ENCODE data around the gene AGPAT3. TPM values are rescaled to one million over a fixed set of nuclear protein-coding genes. Genes with fewer than 3 reads are reported as not detected.

The AGPAT3 gene
- total and polyA plus RNA-seq, 2 donors (not counting 1 experiment from before 2014, with no cell fraction given) = 29.4 to 44.9 TPM

DNA sequence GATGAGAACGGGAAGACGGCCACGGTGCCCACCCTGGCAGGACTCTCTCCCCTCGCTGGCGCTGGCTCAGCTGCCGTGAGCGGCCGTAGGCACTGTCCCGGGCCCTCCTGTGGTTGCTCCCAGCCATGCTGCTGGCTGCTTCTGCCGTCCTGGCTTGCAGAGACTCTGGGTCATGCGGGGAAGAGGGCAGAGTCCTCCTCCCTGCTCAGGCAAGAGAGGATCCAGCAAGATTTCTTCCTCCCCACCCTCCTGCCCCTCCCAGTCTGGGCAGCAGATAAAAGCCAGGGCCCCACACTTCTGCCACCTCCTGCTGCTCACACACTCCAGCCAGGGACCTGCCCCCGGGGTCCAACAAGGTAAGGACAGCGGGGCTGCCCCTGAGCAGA lies 60.1 kb downstream of the AGPAT3 start:
- Histone ChIP-seq H3K9ac (ENCODE audit: insufficient read depth, low read length) (no peak overlapping the region), H3K9me3 (ENCODE audit: control insufficient read depth, insufficient read depth, low read depth, low read length) (no peaks in the 10 kb centered on the region), H3K4me1 (ENCODE audit: control insufficient read depth, extremely low read depth, insufficient read depth, low read length) (no peaks in the 10 kb centered on the region), H3K79me2 (ENCODE audit: control insufficient read depth, insufficient read depth, low read length) (peaks cover 4% of the 10 kb centered on the region), H3K27ac (ENCODE audit: insufficient read depth, low read length) (no peak overlapping the region), H2AFZ (ENCODE audit: low read length) (no peak overlapping the region), H3K4me3 (replicated peaks in 1 of 4; ENCODE audit: control extremely low read depth in 1 of 4, insufficient read depth in 1 of 4, low read depth in 3 of 4, low read length in 4 of 4) (no peak overlapping the region), H3K27me3 (ENCODE audit: control insufficient read depth, insufficient read depth, low read length) (no peaks in the 10 kb centered on the region), H4K20me1 (ENCODE audit: control insufficient read depth, extremely low read depth, insufficient read depth, low read length) (no peaks in the 10 kb centered on the region), H3K4me2 (ENCODE audit: extremely low read depth, insufficient read depth, low read length) (no peak overlapping the region), H3K36me3 (ENCODE audit: control insufficient read depth, insufficient read depth, low read length) (peaks cover 2% of the 10 kb centered on the region)
- DNase-seq (ENCODE audit: low read depth in 2 of 2) = no peak
- no peak for TF ChIP-seq EZH2 (IDR thresholded peaks at IDR 0.05; ENCODE audit: low read length, missing control alignments)
- TF ChIP-seq, protein P1, sequence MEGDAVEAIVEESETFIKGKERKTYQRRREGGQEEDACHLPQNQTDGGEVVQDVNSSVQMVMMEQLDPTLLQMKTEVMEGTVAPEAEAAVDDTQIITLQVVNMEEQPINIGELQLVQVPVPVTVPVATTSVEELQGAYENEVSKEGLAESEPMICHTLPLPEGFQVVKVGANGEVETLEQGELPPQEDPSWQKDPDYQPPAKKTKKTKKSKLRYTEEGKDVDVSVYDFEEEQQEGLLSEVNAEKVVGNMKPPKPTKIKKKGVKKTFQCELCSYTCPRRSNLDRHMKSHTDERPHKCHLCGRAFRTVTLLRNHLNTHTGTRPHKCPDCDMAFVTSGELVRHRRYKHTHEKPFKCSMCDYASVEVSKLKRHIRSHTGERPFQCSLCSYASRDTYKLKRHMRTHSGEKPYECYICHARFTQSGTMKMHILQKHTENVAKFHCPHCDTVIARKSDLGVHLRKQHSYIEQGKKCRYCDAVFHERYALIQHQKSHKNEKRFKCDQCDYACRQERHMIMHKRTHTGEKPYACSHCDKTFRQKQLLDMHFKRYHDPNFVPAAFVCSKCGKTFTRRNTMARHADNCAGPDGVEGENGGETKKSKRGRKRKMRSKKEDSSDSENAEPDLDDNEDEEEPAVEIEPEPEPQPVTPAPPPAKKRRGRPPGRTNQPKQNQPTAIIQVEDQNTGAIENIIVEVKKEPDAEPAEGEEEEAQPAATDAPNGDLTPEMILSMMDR (conservative IDR thresholded peaks at IDR 0.05 in 1 of 2, IDR thresholded peaks at IDR 0.05 in 1 of 2; ENCODE audit: low read depth in 1 of 2, low read length in 2 of 2) = no peak

DNA sequence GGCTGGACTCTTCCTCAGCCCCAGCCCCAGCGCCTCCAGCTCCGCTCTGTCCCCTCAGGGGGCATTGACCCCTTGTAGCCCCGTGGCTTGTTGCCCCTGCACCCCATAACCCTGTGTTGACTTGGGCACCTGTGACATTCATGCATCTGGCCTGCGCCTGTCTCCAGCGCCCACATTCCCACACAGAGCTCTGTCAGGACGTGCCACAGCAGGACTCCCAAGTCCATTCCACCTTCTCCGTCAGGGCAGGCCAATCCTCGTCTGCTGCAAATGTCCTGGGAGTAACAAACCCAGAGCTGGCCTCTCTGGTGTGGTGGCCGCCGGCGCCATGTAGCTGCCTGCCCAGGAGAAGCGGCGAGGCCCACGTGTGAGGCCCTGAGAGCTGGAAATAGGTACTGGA lies 60.6 kb downstream of the AGPAT3 start:
- Histone ChIP-seq H3K4me2 (ENCODE audit: extremely low read depth, insufficient read depth, low read length) (no peak overlapping the region), H3K27ac (ENCODE audit: insufficient read depth, low read length) (no peak overlapping the region), H3K36me3 (ENCODE audit: control insufficient read depth, insufficient read depth, low read length) (peaks cover 2% of the 10 kb centered on the region), H3K9ac (ENCODE audit: insufficient read depth, low read length) (no peak overlapping the region), H4K20me1 (ENCODE audit: control insufficient read depth, extremely low read depth, insufficient read depth, low read length) (no peaks in the 10 kb centered on the region), H3K4me3 (replicated peaks in 1 of 4; ENCODE audit: control extremely low read depth in 1 of 4, insufficient read depth in 1 of 4, low read depth in 3 of 4, low read length in 4 of 4) (no peak overlapping the region), H3K79me2 (ENCODE audit: control insufficient read depth, insufficient read depth, low read length) (peaks cover 4% of the 10 kb centered on the region), H3K4me1 (ENCODE audit: control insufficient read depth, extremely low read depth, insufficient read depth, low read length) (no peaks in the 10 kb centered on the region), H2AFZ (ENCODE audit: low read length) (no peak overlapping the region), H3K27me3 (ENCODE audit: control insufficient read depth, insufficient read depth, low read length) (no peaks in the 10 kb centered on the region), H3K9me3 (ENCODE audit: control insufficient read depth, insufficient read depth, low read depth, low read length) (no peaks in the 10 kb centered on the region)
- TF ChIP-seq EZH2 (IDR thresholded peaks at IDR 0.05; ENCODE audit: low read length, missing control alignments) = no peak
- TF ChIP-seq, protein P1 (conservative IDR thresholded peaks at IDR 0.05 in 1 of 2, IDR thresholded peaks at IDR 0.05 in 1 of 2; ENCODE audit: low read depth in 1 of 2, low read length in 2 of 2) = no peak
- no peak for DNase-seq (ENCODE audit: low read depth in 2 of 2)

DNA sequence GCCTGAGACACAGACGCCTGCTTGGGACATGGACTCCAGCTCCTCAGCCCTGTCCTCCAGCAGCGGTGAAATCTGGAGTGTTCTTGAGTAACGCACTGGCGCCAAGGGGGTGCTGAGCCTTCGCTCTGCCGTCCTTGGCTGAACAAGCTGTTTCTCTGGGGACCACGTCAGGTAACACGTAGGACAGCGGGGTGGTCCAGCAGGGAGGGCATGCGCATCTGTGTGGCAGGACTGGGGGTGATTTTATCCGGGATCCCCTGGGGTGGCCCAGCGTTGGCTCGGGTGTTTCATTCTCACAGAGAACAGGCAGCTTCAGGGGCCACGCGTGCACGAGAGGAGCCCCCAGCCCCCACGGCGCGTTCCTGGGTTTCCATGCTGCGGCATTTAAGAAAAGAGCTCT lies 61.2 kb downstream of the AGPAT3 start:
- TF ChIP-seq EZH2 (IDR thresholded peaks at IDR 0.05; ENCODE audit: low read length, missing control alignments) = no peak
- TF ChIP-seq, protein P1 (conservative IDR thresholded peaks at IDR 0.05 in 1 of 2, IDR thresholded peaks at IDR 0.05 in 1 of 2; ENCODE audit: low read depth in 1 of 2, low read length in 2 of 2) = no peak
- Histone ChIP-seq H2AFZ (ENCODE audit: low read length) (no peak overlapping the region), H3K79me2 (ENCODE audit: control insufficient read depth, insufficient read depth, low read length) (peaks cover 4% of the 10 kb centered on the region), H3K9ac (ENCODE audit: insufficient read depth, low read length) (no peak overlapping the region), H3K4me1 (ENCODE audit: control insufficient read depth, extremely low read depth, insufficient read depth, low read length) (no peaks in the 10 kb centered on the region), H3K27ac (ENCODE audit: insufficient read depth, low read length) (no peak overlapping the region), H3K4me2 (ENCODE audit: extremely low read depth, insufficient read depth, low read length) (no peak overlapping the region), H3K4me3 (replicated peaks in 1 of 4; ENCODE audit: control extremely low read depth in 1 of 4, insufficient read depth in 1 of 4, low read depth in 3 of 4, low read length in 4 of 4) (no peak overlapping the region), H3K36me3 (ENCODE audit: control insufficient read depth, insufficient read depth, low read length) (peaks cover 2% of the 10 kb centered on the region), H3K27me3 (ENCODE audit: control insufficient read depth, insufficient read depth, low read length) (no peaks in the 10 kb centered on the region), H4K20me1 (ENCODE audit: control insufficient read depth, extremely low read depth, insufficient read depth, low read length) (no peaks in the 10 kb centered on the region), H3K9me3 (ENCODE audit: control insufficient read depth, insufficient read depth, low read depth, low read length) (no peaks in the 10 kb centered on the region)
- no peak for DNase-seq (ENCODE audit: low read depth in 2 of 2)
